H9 (cell line): ENCODE results near the gene WDR5. TPM values are rescaled to one million over a fixed set of nuclear protein-coding genes. Genes with fewer than 3 reads are reported as not detected.

Experiments
- DNase-seq: peaks from one replicate; pipeline ENCODE4 v3.0.0-alpha.2; 2017
- H2AFZ ChIP-seq: one replicate; pipeline ENCODE4 v1.6.1; 2013; ENCODE audit warnings: mild to moderate bottlenecking, low read length, control low read depth, moderate library complexity
- H2AK5ac ChIP-seq: 2 replicates; pipeline ENCODE4 v1.6.1; 2013; ENCODE audit warnings: low read length, control low read depth, mixed read lengths; ENCODE audit not compliant: insufficient read length
- H2BK120ac ChIP-seq: one replicate; pipeline ENCODE4 v1.6.1; 2013; ENCODE audit warnings: low read depth, mild to moderate bottlenecking, low read length, control low read depth, inconsistent platforms; ENCODE audit not compliant: poor library complexity, severe bottlenecking
- H2BK12ac ChIP-seq: 2 replicates; pipeline ENCODE4 v1.6.1; 2013; ENCODE audit warnings: low read length, control low read depth, mixed read lengths, low read depth; ENCODE audit not compliant: insufficient read length
- H2BK15ac ChIP-seq: 2 replicates; pipeline ENCODE4 v1.6.1; 2013; ENCODE audit warnings: low read depth, low read length, control low read depth
- H2BK20ac ChIP-seq: one replicate; pipeline ENCODE4 v1.6.1; 2013; ENCODE audit warnings: low read depth, mild to moderate bottlenecking, low read length, control low read depth, inconsistent platforms; ENCODE audit not compliant: poor library complexity, severe bottlenecking
- H2BK5ac ChIP-seq: 2 replicates; pipeline ENCODE4 v1.6.1; 2013; ENCODE audit warnings: low read length, control low read depth, mixed read lengths; ENCODE audit not compliant: insufficient read length
- H3K14ac ChIP-seq: 2 replicates; pipeline ENCODE4 v1.6.1; 2013; ENCODE audit warnings: low read length, control low read depth; ENCODE audit not compliant: insufficient read depth
- H3K18ac ChIP-seq: 2 replicates; pipeline ENCODE4 v1.6.1; 2013; ENCODE audit warnings: low read depth, mild to moderate bottlenecking, mixed read lengths, low read length, control low read depth; ENCODE audit not compliant: insufficient read length
- H3K23ac ChIP-seq: 2 replicates; pipeline ENCODE4 v1.6.1; 2013; ENCODE audit warnings: low read length, control low read depth, mixed read lengths, low read depth; ENCODE audit not compliant: insufficient read length
- H3K23me2 ChIP-seq: 2 replicates; pipeline ENCODE4 v1.6.1; 2013; ENCODE audit warnings: low read depth, mild to moderate bottlenecking, mixed read lengths, low read length, control low read depth; ENCODE audit not compliant: insufficient read length, poor library complexity, severe bottlenecking
- H3K27ac ChIP-seq: 2 replicates; pipeline ENCODE4 v1.5.1; 2013; ENCODE audit warnings: low read length, control low read depth, mixed read lengths, low read depth; ENCODE audit not compliant: insufficient read length
- H3K27me3 ChIP-seq: 2 replicates; pipeline ENCODE4 v1.6.1; 2013; ENCODE audit warnings: low read length, control low read depth, inconsistent platforms; ENCODE audit not compliant: insufficient read depth
- H3K4ac ChIP-seq: 2 replicates; pipeline ENCODE4 v1.6.1; 2013; ENCODE audit warnings: low read depth, mild to moderate bottlenecking, control low read depth, inconsistent platforms, low read length, moderate library complexity
- H3K4me1 ChIP-seq: 2 replicates; pipeline ENCODE4 v1.6.1; 2013; ENCODE audit warnings: low read length, control low read depth, inconsistent platforms; ENCODE audit not compliant: insufficient read depth
- H3K4me2 ChIP-seq: 2 replicates; pipeline ENCODE4 v1.6.1; 2013; ENCODE audit warnings: low read length, control low read depth, mixed read lengths; ENCODE audit not compliant: insufficient read length, insufficient read depth
- H3K56ac ChIP-seq: 2 replicates; pipeline ENCODE4 v1.6.1; 2013; ENCODE audit warnings: low read depth, mild to moderate bottlenecking, mixed read lengths, low read length, control low read depth; ENCODE audit not compliant: insufficient read length
- H3K79me1 ChIP-seq: 2 replicates; pipeline ENCODE4 v1.6.1; 2013; ENCODE audit warnings: low read depth, mild to moderate bottlenecking, moderate library complexity, low read length, control low read depth, inconsistent platforms; ENCODE audit not compliant: insufficient read depth, poor library complexity, severe bottlenecking
- H3K79me2 ChIP-seq: 2 replicates; pipeline ENCODE4 v1.6.1; 2013; ENCODE audit warnings: low read length, control low read depth, inconsistent platforms; ENCODE audit not compliant: insufficient read depth
- H3K9ac ChIP-seq: 2 replicates; pipeline ENCODE4 v1.6.1; 2013; ENCODE audit warnings: low read length, control low read depth, mixed read lengths; ENCODE audit not compliant: insufficient read length; ENCODE audit errors: extremely low read depth
- H3K9me3 ChIP-seq: one replicate; pipeline ENCODE4 v1.6.1; 2013; ENCODE audit warnings: low read depth, low read length, inconsistent platforms; ENCODE audit not compliant: control insufficient read depth
- H3T11ph ChIP-seq: one replicate; pipeline ENCODE4 v1.6.1; 2013; ENCODE audit warnings: mild to moderate bottlenecking, low read length, control low read depth, inconsistent platforms
- H4K20me1 ChIP-seq: one replicate; pipeline ENCODE4 v1.6.1; 2013; ENCODE audit not compliant: control insufficient read depth, insufficient read length, insufficient read depth
- H4K5ac ChIP-seq: 2 replicates; pipeline ENCODE4 v1.6.1; 2013; ENCODE audit warnings: low read depth, mild to moderate bottlenecking, mixed read lengths, low read length, control low read depth; ENCODE audit not compliant: insufficient read length
- H4K8ac ChIP-seq: replicated peaks from 2 replicates; pipeline ENCODE4 v1.6.1; 2013; ENCODE audit warnings: low read length, control low read depth, mixed read lengths, low read depth; ENCODE audit not compliant: insufficient read length
- H4K91ac ChIP-seq: 2 replicates; pipeline ENCODE4 v1.6.1; 2013; ENCODE audit warnings: low read depth, mild to moderate bottlenecking, moderate library complexity, mixed read lengths, low read length, control low read depth; ENCODE audit not compliant: insufficient read length
- H3K27ac Mint-ChIP-seq, 3 experiments: 2 replicates in 2 of 3; 3 replicates in 1 of 3; pipeline ENCODE4 v1.8.0; 2020 to 2021; ENCODE audit warnings: mixed read lengths in 3 of 3, mild to moderate bottlenecking in 1 of 3, moderate library complexity in 1 of 3
- H3K27me3 Mint-ChIP-seq: 2 replicates; pipeline ENCODE4 v1.8.0; 2021; ENCODE audit warnings: low read depth, mild to moderate bottlenecking, moderate library complexity, mixed read lengths
- H3K36me3 Mint-ChIP-seq, 3 experiments: 2 replicates in 2 of 3; 3 replicates in 1 of 3; pipeline ENCODE4 v1.8.0; 2020 to 2021; ENCODE audit warnings: low read depth in 3 of 3, mixed read lengths in 3 of 3; ENCODE audit not compliant: insufficient read depth in 1 of 3
- H3K4me1 Mint-ChIP-seq, 2 experiments: 2 replicates each; pipeline ENCODE4 v1.8.0; 2020; ENCODE audit warnings: mixed read lengths in 2 of 2
- H3K4me3 Mint-ChIP-seq, 2 experiments: 2 replicates in 1 of 2; 3 replicates in 1 of 2; pipeline ENCODE4 v1.8.0; 2020 to 2021; ENCODE audit warnings: mild to moderate bottlenecking in 2 of 2, mixed read lengths in 2 of 2, moderate library complexity in 1 of 2
- H3K9me3 Mint-ChIP-seq, 2 experiments: 2 replicates in 1 of 2; 3 replicates in 1 of 2; pipeline ENCODE4 v1.8.0; 2020; ENCODE audit warnings: mild to moderate bottlenecking in 2 of 2, mixed read lengths in 2 of 2, moderate library complexity in 1 of 2
- WGBS: extraction: QIAGEN DNeasy Blood & Tissue Kit; methylation state at CpG from one replicate; pipeline ENCODE4 v1.1.7; 2013; ENCODE audit warnings: missing lambda C conversion rate, low lambda C conversion rate, mixed read lengths; ENCODE audit not compliant: insufficient read length; ENCODE audit errors: extremely low coverage; 5-methylcytosine and 5-hydroxymethylcytosine counted together
- total RNA-seq: library from RNA; stranded (reverse); gene quantifications from 2 replicates; pipeline ENCODE4 v1.2.1, GENCODE V29; 2021
- TF ChIP-seq, protein P1 (sequence below): fragments of 200-600 bp; sonication (generic); conservative IDR thresholded peaks from 3 replicates; pipeline ENCODE4 v1.8.0; 2021; ENCODE audit warnings: antibody characterized with exemption, mild to moderate bottlenecking

WDR5 gene
- total RNA-seq, 1 experiment from 2014 or later = 72.3 TPM

- H2BK12ac ChIP-seq = no peak overlapping the region
- Mint-ChIP-seq H3K4me1 (peaks cover 3 to 10% of the 10 kb centered on the region in 2 experiments; a peak in 3 of 4 replicates), H3K9me3 (peaks cover 13 to 17% of the 10 kb centered on the region in 2 experiments), H3K27me3 (peaks cover 1% of the 10 kb centered on the region; the same call in 1 of the 2 replicates), H3K36me3 (peaks cover 5 to 6% (median 5%) of the 10 kb centered on the region in 3 experiments; a peak in 6 of 7 replicates), H3K4me3 (no peak overlapping the region), H3K27ac (no peak overlapping the region)
- no peak overlapping the region for H2BK15ac ChIP-seq
- no peaks in the 10 kb centered on the region for H3K4me1 ChIP-seq
- no peak overlapping the region for H2BK20ac ChIP-seq
- H2AFZ ChIP-seq = no peak overlapping the region
- H3K4ac ChIP-seq = no peak overlapping the region
- no peaks in the 10 kb centered on the region for H3K23me2 ChIP-seq
- TF ChIP-seq, protein P1, sequence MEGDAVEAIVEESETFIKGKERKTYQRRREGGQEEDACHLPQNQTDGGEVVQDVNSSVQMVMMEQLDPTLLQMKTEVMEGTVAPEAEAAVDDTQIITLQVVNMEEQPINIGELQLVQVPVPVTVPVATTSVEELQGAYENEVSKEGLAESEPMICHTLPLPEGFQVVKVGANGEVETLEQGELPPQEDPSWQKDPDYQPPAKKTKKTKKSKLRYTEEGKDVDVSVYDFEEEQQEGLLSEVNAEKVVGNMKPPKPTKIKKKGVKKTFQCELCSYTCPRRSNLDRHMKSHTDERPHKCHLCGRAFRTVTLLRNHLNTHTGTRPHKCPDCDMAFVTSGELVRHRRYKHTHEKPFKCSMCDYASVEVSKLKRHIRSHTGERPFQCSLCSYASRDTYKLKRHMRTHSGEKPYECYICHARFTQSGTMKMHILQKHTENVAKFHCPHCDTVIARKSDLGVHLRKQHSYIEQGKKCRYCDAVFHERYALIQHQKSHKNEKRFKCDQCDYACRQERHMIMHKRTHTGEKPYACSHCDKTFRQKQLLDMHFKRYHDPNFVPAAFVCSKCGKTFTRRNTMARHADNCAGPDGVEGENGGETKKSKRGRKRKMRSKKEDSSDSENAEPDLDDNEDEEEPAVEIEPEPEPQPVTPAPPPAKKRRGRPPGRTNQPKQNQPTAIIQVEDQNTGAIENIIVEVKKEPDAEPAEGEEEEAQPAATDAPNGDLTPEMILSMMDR = no peak
- no peak overlapping the region for H2AK5ac ChIP-seq
- no peak overlapping the region for H4K5ac ChIP-seq
- H2BK120ac ChIP-seq = no peak overlapping the region
- H2BK5ac ChIP-seq = no peak overlapping the region
- H4K91ac ChIP-seq = no peak overlapping the region
- DNase-seq = no peak
- no peaks in the 10 kb centered on the region for H3K27me3 ChIP-seq
- H4K20me1 ChIP-seq = no peaks in the 10 kb centered on the region
- H3T11ph ChIP-seq = no peak overlapping the region
- no peaks in the 10 kb centered on the region for H3K79me1 ChIP-seq
- WGBS = no CpG with 5 or more reads among the region's 23 CpGs
- no peak overlapping the region for H3K14ac ChIP-seq
- no peak overlapping the region for H3K27ac ChIP-seq
- H4K8ac ChIP-seq = no peak overlapping the region
- H3K9ac ChIP-seq = no peak overlapping the region
- H3K18ac ChIP-seq = no peak overlapping the region
- H3K9me3 ChIP-seq = no peaks in the 10 kb centered on the region
- no peak overlapping the region for H3K4me2 ChIP-seq
- H3K79me2 ChIP-seq = no peaks in the 10 kb centered on the region
- no peak overlapping the region for H3K23ac ChIP-seq
- H3K56ac ChIP-seq = no peak overlapping the region
These were observed 35.7 kb downstream of the WDR5 start for GRCh38 chr9:134171316-134172197.
